DND-41 (cell line): Measurements from ENCODE around the gene PCNX2.

Experiments used
- ATAC-seq: fragments of 200-7000 bp; cut with Tn5 transposase; 3 replicates; pipeline ENCODE4 v1.9.1; 2021; ENCODE audit warnings: low read depth; ENCODE audit not compliant: insufficient read depth
- DNase-seq: peaks from one replicate; pipeline ENCODE4 v3.0.0-alpha.2; 2020
- H2AFZ ChIP-seq: 2 replicates; pipeline ENCODE4 v1.6.0; 2012; ENCODE audit warnings: low read depth, low read length
- H3K27ac ChIP-seq: 2 replicates; pipeline ENCODE4 v1.5.1; 2012; ENCODE audit warnings: low read length, inconsistent platforms
- H3K27me3 ChIP-seq: fragments of 200-600 bp; sonication (generic); 2 replicates; pipeline ENCODE4 v1.6.0; 2012; ENCODE audit warnings: low read length, mild to moderate bottlenecking, inconsistent platforms; ENCODE audit not compliant: insufficient read depth, poor library complexity
- H3K36me3 ChIP-seq: 2 replicates; pipeline ENCODE4 v1.5.1; 2012; ENCODE audit warnings: low read length, inconsistent platforms; ENCODE audit not compliant: insufficient read depth
- H3K4me1 ChIP-seq: 2 replicates; pipeline ENCODE4 v1.5.1; 2012; ENCODE audit warnings: mild to moderate bottlenecking, low read length; ENCODE audit not compliant: insufficient read depth
- H3K4me2 ChIP-seq: 2 replicates; pipeline ENCODE4 v1.6.0; 2012; ENCODE audit warnings: mild to moderate bottlenecking, moderate library complexity, low read length, inconsistent platforms; ENCODE audit not compliant: insufficient read depth
- H3K4me3 ChIP-seq, 2 experiments: fragments of 200-600 bp in 1 of 2; shearing (Covaris generic) in 1 of 2; 2 replicates each; pipeline ENCODE4 v1.5.1; 2012 to 2016; ENCODE audit warnings: inconsistent platforms in 2 of 2, low read length in 2 of 2, mild to moderate bottlenecking in 2 of 2, low read depth in 1 of 2, moderate library complexity in 1 of 2
- H3K79me2 ChIP-seq: 2 replicates; pipeline ENCODE4 v1.6.0; 2012; ENCODE audit warnings: low read length, inconsistent platforms; ENCODE audit not compliant: insufficient read depth
- H3K9ac ChIP-seq: 2 replicates; pipeline ENCODE4 v1.6.0; 2012; ENCODE audit warnings: low read depth, mild to moderate bottlenecking, inconsistent platforms, low read length, moderate library complexity
- H3K9me3 ChIP-seq: 2 replicates; pipeline ENCODE4 v1.5.1; 2012; ENCODE audit warnings: low read length, moderate library complexity, mild to moderate bottlenecking, inconsistent platforms; ENCODE audit not compliant: insufficient read depth, severe bottlenecking
- H4K20me1 ChIP-seq: 2 replicates; pipeline ENCODE4 v1.6.0; 2012; ENCODE audit warnings: low read length; ENCODE audit not compliant: insufficient read depth
- CTCF ChIP-seq: IDR thresholded peaks from 2 replicates; pipeline ENCODE4 v1.5.1; 2012; ENCODE audit warnings: borderline replicate concordance, low read length, moderate library complexity, mild to moderate bottlenecking; ENCODE audit not compliant: poor library complexity, severe bottlenecking; ENCODE audit errors: extremely low read depth
- EZH2 ChIP-seq: IDR thresholded peaks from 3 replicates; pipeline ENCODE4 v1.6.1; 2012; ENCODE audit warnings: borderline replicate concordance, low read depth, mild to moderate bottlenecking, moderate library complexity, low read length, inconsistent platforms; ENCODE audit not compliant: severe bottlenecking

PCNX2 gene

GRCh38 chr1:232992227-232992626, 303.3 kb downstream of the PCNX2 start:
- no peak overlapping the region for H3K4me2 ChIP-seq
- no peaks in the 10 kb centered on the region for H4K20me1 ChIP-seq
- DNase-seq, result no peak
- H3K4me3 ChIP-seq, result no peak overlapping the region
- peaks cover 9% of the 10 kb centered on the region for H3K36me3 ChIP-seq
- H3K4me1 ChIP-seq, result peaks cover 7% of the 10 kb centered on the region
- peaks cover 13% of the 10 kb centered on the region for H3K9me3 ChIP-seq
- H3K27me3 ChIP-seq, result no peaks in the 10 kb centered on the region
- no peak overlapping the region for H3K9ac ChIP-seq
- H3K27ac ChIP-seq, result no peak overlapping the region
- no peak overlapping the region for H2AFZ ChIP-seq
- no peaks in the 10 kb centered on the region for H3K79me2 ChIP-seq
- no peak for TF ChIP-seq EZH2
- TF ChIP-seq CTCF, result no peak
- ATAC-seq, result no peak

- Histone ChIP-seq H4K20me1 (no peaks in the 10 kb centered on the region), H3K27ac (peak overlapping the region; percentile 48; the same call in 1 of the 2 replicates), H3K36me3 (peaks cover 9% of the 10 kb centered on the region), H3K9ac (no peak overlapping the region), H3K9me3 (peaks cover 13% of the 10 kb centered on the region), H3K4me2 (no peak overlapping the region), H3K4me3 (no peak overlapping the region), H3K27me3 (no peaks in the 10 kb centered on the region), H2AFZ (no peak overlapping the region), H3K79me2 (no peaks in the 10 kb centered on the region), H3K4me1 (peaks cover 7% of the 10 kb centered on the region)
- no peak for TF ChIP-seq EZH2
- no peak for TF ChIP-seq CTCF
- ATAC-seq (peak; percentile 16; the same call in 1 of the 3 replicates), DNase-seq (peak; percentile 19)
Measured at GRCh38 chr1:232991238-232991637, 304.3 kb downstream of the PCNX2 start.

- Histone ChIP-seq H3K79me2 (no peaks in the 10 kb centered on the region), H3K4me1 (peaks cover 7% of the 10 kb centered on the region), H3K9me3 (peaks cover 13% of the 10 kb centered on the region), H2AFZ (no peak overlapping the region), H3K4me3 (no peak overlapping the region), H3K36me3 (peaks cover 13% of the 10 kb centered on the region), H3K27ac (peak overlapping the region; percentile 48; the same call in 1 of the 2 replicates), H3K9ac (no peak overlapping the region), H3K4me2 (no peak overlapping the region), H4K20me1 (no peaks in the 10 kb centered on the region), H3K27me3 (no peaks in the 10 kb centered on the region)
- ATAC-seq (peak; percentile 69), DNase-seq (peak; percentile 39)
- TF ChIP-seq EZH2 (no peak), CTCF (peak; percentile 18)
Measured at GRCh38 chr1:232990176-232991128, 305.1 kb downstream of the PCNX2 start.
